Activated naive CD4-positive, alpha-beta T cell (primary cell): ENCODE results near the gene MATN1.

Experiments used
- DNase-seq, 4 experiments: peaks; one replicate each; lab custom pipeline; 2025; lab: John Stamatoyannopoulos, UW

The MATN1 gene

DNA sequence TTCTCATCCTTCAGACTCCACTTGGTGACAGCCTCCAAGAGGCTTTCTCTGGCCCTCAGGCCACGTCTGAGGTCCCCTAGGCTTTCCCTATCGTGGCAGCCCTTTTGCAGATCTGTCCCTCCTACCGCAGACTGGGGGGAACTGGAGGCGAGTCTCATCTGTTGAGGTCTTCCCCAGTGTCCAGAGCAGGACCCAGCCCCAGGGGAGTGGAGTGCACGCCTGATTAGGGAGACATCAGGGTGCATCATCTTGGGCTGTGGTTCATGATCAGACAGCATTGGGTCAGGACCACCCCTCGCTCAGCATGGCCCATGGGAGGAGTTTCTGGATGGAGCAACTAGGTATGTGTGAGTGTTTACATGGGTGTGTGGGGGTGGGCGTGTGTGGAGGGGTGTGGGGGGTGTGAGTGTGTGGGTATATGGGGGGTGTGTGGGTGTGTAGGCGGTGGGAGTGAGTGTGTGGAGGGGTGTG lies 8.5 kb upstream of the MATN1 start:
- no peak for DNase-seq

- no peak for DNase-seq
Observed at GRCh38 chr1:30731109-30731805, 7.9 kb upstream of the MATN1 start.

DNA sequence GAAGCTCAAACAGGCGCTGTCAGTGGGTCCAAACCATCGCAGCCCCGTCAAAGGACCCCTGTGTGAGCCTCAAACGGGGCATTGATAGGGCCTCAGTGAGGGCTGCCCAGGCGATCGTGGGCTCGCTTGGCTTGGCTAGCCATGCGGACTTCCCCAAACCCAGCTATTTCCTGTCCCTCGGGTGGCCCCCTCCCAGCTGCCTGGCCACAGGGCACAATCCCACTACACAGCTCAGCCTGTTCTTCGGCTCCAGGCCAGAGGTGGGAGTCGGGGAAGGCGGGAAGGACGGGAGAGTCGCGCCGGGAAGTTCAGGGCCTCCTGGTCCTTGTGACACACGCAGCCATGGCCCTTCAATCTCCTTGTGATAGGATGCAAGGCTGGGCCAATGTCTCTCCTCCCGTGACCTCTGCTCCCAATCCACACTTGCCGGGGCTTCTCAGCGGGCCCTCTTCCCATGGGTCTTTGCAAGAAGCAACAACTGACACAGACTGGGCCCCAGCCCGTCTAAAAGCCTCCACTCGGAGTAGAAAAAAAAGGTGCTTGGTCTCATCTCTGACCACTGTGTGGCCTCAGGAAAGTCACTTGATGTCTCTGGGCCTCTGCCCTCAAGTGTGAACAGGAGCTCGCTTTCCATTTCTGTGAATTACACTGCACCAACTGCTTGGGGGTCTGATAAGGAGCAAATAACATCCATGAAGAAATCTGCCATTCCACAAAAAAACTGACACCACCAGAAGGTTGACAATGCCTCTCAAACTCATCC lies 7.1 kb upstream of the MATN1 start:
- no peak for DNase-seq

DNA sequence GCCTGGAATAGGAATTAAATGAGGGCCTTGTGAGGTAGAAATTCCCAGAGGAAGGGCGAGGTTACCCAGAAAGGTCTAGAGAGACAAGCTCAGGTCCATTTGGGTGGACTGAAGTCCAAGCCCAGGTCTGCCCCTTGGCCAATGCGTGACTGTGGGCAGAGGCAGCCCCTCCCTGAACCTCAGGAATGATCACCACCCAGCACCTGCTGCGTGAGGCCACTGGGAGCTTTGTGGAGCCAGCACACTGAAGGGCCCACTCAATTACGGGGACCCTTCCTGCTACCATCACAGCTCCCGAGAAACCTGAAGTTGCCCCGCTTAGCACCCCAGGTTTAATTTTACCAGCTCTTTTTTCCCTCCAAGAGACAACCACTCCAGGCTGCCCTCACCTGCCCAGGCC lies 6.5 kb upstream of the MATN1 start:
- no peak for DNase-seq

DNA sequence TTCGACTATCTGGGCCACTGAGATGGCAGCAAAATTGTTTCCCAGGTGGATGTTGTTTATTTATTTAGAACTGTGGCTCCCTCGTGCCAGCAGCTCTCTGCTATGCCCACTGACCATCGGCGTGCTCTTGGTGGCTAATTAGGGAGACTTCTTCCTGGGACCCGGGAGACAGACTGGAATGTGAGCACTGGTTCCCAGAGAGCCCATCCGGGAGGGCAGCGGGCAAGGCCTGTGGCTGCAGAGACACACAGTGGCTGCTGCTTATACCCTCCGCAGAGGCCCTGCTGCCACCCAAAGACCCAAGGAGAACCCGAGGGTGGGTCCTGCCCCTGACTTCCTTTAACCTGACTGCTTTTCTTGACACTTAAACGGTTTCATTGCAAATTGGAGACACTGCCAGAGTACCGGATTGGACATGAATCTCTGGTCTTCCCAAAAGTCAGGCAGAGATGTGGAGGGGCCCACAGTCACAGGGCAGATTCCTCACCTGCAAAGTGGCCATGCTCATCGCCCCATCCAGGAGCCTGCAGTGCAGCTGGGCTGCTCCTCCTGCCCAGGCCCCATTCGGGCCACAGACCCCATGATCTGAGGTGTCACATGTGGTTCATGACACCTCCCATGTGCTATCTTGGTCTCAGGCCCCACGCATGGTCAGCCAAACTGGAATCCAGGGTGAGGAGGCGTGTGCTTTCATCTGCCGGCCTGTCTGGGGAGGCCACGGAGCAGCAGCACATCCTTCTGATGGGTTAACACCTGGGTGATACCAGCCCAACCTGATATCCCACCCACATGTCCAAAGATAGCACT lies 5.7 kb upstream of the MATN1 start:
- no peak for DNase-seq

DNA sequence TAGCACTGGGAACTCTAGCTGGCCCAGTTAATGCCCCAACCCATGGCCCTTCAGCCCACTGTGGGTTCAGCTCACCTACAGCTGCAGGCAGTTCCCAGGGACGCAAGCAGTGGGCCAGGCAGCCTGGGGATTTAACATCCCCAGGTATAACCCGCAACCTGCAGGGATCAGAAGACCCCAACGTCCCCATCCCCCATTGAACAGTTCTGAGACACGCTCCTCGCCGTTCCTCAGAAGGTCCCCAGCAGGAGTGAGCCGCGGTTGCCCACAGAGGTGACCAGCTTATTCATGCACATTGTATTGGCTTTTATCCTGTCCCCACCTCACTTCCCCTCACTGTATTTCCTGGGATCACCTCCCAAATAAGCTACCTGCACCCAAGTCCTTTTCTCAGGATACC lies 5.0 kb upstream of the MATN1 start:
- no peak for DNase-seq

DNA sequence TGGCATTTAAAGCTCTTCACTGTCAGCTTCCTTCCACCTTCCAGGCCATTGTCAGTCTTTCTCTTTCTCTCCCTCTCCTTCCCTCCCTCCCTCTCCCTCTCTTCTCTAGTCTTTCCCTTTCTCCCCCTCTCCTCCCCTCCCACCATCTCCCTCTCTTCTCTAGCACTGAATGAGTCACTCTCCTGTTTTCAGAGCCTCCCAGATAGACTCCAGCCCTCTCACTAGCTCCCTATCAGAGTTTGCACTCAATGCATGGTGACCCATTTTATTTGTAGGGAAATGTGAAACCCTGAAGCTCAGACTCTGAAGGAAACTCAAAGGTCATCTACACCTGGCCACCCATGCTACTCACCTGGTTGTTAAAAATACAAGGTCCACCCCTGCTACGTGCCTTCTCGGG lies 4.4 kb upstream of the MATN1 start:
- no peak for DNase-seq

DNA sequence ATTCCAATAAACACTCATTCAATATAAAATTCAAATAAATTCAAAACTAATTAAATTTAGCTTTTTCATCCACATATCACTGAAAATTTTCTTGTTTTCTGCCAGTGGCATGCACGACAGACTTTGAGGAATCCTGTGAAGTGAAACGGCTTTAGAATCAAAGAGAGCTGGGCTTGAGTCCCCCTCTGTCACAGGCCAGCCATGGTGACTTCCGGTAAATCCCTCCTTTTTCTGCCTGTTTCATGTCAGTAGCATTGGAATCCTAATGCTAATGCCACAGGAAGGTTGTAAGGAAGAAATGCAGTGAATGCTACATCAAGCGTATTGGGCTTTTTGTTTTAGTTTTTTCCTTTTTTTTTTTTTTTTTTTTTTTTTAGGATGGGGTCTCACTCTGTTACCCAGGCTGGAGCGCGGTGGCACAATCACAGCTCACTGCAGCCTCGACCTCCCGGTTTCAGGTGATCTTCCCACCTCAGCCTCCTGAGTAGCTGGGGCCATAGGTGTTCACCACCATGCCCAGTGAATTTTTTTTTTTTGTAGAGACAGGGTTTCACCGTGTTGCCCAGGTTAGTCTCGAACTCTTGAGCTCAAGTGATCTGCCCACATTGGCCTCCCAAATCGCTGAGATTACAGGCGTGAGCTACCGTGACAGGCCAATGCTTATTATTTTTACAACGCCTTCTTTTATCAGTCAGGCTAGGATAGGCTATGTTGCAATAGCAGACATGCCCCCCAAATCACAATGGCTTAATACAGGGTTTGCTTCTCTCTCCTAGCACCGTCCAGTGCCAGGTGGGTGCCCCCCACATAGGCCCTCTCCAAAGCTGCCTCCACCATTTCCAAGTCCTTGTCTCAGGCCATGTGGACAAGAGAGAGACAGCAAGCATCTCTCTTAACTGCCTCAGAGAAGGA lies 3.6 kb upstream of the MATN1 start:
- no peak for DNase-seq

GRCh38 chr1:30726236-30726635 lies 2.9 kb upstream of the MATN1 start:
- DNase-seq = no peak

- no peak for DNase-seq
Observed at GRCh38 chr1:30725450-30726095, 2.2 kb upstream of the MATN1 start.

DNA sequence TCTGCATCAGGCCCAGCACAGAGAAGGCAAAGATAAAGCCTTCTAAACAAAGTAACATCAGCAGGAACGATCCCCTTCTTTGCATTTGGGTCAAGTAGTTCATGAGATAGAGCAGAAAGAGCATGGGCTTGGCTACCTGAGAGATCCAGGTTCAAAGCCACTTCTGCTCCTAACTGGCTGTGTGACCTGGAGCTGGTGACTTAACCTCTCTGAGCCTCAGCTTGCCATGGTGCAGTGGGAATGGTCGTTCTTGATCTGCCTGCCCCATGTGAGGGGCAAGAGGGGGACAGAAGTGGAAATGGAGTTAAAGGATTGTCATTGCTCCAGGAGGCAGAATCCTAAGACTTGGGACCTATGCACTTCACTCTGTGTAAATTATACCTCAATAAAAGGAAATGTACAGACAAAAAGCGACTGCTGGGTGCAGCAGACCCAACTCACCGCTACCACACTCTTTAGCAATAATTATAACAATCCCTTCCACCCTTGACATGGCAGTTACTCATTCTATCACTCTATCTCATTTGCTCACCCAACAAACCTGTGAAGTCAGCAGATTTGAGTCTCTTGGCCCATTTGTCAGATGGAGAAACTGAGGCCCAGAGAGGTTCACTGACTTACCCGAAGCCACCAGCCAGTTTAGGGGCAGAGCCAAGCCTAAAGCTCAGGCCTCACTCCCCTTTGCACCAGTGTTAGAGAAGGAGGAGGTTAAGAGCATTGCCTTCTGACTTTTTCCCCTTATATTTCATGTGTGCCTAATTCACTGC lies 1.5 kb upstream of the MATN1 start:
- DNase-seq = no peak

DNA sequence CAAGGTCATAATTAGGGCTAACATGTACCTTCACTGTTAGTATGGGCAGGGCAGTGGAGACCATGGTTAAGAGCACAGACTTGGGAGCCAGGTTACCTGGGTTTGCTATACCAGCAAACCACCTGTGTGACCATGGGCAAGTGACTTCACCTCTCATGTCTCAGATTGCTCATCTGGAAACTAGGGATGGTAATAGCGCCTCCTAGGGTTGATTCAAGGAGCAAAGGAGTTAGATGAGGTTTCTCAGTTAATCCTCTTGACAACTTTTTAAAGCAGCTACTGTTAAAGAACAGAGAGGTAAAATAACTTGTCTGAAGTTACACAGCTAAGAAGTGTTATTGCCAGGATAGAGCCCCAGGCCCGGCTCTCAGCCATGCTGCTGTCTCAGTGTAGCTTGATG lies 790 bp upstream of the MATN1 start:
- no peak for DNase-seq

GRCh38 chr1:30721812-30722537 lies 1.4 kb downstream of the MATN1 start:
- DNase-seq = no peak

DNA sequence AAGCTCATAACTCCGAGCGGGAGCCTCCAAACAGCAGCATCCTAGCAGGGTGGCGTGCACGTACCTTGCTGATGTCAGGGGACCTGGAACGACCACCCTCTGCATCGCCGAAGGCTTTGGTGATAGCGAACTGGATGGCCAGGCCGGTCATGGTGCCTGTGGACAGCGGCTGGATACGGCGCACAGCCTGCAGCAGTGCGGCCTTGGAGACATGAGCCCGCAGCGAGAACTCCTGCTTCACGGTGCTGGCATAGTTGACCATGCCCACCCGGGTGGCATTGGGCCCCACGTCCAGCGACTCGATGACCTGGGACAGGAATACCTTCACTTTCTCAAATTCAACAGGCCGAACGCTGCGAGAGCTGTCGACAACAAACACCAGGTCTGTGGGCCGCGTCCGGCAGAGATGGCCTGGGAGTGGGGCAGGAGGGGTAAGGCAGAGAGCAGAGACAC lies 2.0 kb downstream of the MATN1 start:
- no peak for DNase-seq

DNA sequence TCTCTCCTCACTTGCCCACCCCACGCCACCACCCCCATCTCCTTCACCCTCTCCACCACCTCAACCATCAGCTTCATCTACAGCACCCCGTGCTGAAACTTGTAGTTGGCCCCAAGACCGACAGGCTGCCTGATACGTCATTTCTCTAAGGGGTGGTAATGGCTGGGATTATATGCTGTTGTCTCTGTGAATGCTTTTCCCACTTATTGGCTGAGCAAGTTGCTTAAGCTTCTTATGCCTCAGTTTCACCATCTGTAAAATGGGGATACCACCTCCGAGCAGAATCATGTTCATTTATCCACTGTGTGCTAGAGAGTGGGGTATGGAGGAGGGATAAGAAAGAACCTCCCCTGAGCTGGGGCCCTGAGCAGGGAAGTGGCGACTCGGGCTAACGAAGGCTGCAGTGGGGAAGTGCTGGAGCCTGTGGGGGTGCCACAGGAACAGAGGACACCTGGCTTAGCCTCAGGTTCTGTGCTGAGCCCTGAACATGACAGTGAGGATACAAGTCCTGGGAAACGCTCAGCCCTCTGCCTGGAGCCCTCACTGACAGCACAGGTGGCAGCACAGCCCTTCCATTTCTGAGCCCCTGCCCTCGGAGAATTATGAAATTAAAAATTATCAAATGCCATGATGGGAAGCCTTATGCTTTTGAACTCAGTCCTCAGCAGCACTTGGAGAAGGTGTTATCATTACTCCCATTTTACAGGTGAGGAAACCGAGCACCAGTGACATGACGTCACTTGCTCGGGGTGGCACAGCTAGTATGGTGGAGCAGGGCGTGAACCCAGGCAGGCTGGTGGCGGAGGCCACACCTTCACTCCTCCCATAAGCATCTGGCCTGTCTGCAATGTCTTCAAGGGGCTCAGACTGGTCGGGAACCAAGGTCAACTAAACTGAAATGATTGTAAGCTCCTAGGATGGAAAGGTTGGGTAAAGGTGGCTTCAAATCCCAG lies 2.8 kb downstream of the MATN1 start:
- no peak for DNase-seq

DNA sequence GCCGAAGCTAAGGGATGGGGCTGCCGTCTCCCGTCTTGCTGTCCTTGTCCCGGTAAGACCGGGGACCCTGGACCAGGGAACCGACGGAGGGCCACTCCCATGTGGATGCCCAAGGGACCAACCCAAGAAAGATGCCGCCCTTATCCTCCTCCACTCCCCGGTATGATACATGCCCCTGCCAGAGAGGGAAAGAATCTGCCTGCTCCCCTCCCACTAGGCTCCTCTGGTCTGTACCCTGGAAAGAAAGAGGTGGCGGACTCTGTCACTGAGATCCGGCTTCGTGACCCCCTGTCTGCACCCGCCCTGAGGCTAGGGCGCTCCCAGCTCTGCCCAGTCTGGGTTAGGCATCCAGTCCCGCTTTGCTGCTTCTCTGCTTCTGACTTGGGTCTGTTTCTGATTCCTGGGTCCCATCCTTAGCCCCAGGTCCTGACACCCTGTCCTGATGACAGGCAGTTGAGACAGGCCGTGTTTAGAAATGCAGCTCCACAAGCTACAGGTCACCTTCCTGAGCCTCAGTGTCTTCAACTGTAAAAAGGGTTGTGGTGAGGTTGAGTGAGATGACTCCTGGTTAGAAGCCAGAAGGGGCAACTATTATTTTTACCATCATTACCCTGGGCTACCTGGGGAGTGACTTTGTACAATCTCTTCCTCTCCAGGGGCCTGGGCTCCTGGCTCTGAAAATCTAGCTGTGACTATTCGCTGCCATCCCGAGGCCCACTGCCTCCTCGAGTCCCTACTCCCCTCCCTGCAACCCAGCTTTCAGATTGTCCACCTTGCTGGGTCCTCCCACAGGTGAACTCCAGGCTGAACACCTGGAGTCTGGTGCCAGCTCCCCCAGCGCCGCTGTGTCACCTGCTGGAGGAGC lies 3.7 kb downstream of the MATN1 start:
- DNase-seq = no peak

DNA sequence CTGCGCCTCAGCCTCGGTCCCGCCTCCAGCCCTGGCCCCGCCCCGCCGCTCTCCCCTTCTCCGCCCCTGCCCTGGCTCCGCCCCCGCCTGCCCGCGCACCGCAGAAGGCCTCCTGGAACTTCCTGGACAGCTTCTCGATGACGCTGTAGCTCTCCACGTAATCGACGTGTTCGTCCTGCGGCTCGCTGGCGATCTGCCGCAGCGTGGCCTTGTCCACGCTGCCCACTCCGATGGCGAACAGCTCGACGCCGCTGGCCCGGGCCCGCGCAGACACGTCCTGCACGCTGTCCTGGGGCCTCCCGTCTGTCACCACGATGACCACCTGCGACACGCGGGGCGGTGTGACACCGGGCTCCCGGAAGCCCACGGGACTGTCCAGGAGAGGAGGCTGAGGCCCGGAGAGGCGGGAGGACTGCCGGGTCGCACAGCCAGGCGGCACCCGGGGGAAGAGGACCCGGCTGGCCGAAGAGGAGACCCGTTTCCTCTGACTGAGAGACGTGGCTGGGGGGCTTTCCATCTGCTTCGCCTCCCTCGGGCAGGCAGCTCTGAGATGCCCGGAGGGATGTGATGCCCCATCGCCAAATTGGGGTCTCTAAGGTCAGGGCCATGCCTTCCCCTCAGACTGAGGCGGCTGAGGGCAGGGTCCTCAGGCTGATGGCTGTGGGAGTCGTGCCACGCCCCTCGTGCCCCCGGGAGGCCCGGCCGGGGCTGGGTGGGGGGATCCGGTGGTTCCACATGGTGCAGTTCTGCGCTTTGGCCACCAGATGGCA lies 4.6 kb downstream of the MATN1 start:
- peak; percentile 76 to 81 (median 78) for DNase-seq
